GM13977 (cell line): ENCODE results near the gene GLIPR2.

Source experiments
- DNase-seq: peaks from one replicate; pipeline ENCODE4 v3.0.0; 2012; ENCODE audit warnings: low spot score
- in situ Hi-C: fragments of 300-500 bp; cut with MboI; formaldehyde crosslinking; loops from one replicate; pipeline ENCODE4 v1.12.0; 2022; ENCODE audit warnings: low sequenced_read_pairs, low pct_unique_long_range_greater_than_20kb, mixed read lengths, inconsistent platforms; ENCODE audit not compliant: unreplicated experiment
- TF ChIP-seq, protein P1 (sequence below): IDR thresholded peaks from 2 replicates; pipeline ENCODE4 v1.5.1; 2012; ENCODE audit warnings: mild to moderate bottlenecking, control low read depth; ENCODE audit not compliant: insufficient read depth; ENCODE audit errors: extremely low read depth, missing control alignments

The GLIPR2 gene

DNA sequence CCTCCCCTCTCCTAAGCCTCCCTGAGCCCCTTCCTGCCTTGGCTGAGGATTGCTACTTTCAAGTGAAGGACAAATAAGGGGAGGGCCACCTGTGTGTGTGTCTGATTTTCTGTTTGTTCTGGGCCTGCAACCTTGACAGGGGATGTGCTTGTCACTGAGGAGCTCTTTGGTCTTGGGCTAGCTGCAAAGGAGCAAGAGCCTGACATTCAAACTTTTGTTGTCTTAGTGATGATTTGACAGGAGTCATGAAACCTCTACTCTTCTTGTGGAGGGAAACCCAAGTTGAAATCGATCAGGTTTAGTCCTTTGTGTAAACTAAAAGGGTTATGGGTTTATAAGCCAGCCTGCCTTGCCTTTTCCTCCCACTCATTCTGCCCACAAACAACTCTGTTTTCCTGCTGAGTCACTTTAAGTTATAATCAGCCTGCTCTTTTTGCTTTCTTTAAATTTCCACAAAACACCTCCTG is 71.0 kb downstream of the GLIPR2 start:
- DNase-seq, result no peak
- in situ Hi-C loops, result no loop called here
- TF ChIP-seq, protein P1, sequence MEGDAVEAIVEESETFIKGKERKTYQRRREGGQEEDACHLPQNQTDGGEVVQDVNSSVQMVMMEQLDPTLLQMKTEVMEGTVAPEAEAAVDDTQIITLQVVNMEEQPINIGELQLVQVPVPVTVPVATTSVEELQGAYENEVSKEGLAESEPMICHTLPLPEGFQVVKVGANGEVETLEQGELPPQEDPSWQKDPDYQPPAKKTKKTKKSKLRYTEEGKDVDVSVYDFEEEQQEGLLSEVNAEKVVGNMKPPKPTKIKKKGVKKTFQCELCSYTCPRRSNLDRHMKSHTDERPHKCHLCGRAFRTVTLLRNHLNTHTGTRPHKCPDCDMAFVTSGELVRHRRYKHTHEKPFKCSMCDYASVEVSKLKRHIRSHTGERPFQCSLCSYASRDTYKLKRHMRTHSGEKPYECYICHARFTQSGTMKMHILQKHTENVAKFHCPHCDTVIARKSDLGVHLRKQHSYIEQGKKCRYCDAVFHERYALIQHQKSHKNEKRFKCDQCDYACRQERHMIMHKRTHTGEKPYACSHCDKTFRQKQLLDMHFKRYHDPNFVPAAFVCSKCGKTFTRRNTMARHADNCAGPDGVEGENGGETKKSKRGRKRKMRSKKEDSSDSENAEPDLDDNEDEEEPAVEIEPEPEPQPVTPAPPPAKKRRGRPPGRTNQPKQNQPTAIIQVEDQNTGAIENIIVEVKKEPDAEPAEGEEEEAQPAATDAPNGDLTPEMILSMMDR, result no peak

DNA sequence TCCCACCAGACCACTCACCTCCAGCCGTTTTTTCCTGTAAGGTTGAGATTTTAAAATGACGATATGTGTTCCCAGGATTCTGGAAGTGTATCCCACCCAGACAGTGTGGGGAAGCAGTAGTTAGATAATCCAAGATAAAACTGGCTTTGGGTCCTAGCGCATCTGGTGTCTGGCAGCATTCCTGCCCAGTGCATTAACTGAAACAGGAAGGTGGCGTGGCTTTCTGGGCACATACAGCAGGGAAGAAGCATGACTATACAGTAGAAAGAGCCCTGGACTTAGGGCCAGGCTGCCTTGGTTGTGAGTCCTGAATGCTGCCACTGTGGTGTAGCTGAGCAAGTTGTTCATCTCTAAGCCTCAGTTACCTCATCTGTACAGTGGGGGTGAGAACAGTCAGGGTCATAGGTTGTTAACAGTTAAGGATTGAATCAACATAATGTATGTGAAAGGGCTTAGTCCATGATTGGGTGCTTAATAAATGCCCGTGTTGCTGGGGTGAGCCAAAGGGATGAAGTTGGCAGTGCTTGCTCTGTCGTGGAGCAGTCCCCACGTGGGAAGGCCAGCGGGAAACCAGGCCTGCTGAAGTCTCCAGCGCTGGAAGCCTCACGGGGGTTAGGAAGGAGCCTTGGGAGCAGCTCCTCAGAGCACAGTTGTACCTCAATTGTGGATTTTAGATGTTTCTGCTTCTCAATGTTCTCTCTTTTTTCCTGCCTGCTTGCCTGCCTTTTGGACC is 72.2 kb downstream of the GLIPR2 start:
- no peak for DNase-seq
- TF ChIP-seq, protein P1, result no peak
- in situ Hi-C loops, result no loop called here

DNA sequence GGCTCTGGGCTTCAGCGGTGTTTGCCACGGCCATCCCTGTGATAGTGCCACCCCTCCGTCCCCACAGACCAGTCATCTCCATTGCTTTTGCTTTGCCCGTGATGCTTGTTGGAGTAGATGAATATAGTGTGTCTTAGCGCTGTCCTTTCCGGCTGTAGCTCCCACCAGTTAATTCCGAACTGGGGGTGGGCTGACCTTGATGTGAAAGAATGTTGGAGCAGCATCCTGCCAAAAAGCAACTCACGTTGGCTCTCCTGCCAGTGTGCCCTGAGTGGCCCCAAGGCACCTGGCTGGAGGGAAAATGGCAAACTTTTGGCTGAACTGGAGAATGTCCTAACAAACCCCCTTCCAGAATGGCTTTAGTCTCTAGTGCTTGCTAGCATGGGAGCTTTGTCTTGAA is 74.2 kb downstream of the GLIPR2 start:
- DNase-seq, result no peak
- TF ChIP-seq, protein P1, result no peak
- in situ Hi-C loops, result no loop called here

DNA sequence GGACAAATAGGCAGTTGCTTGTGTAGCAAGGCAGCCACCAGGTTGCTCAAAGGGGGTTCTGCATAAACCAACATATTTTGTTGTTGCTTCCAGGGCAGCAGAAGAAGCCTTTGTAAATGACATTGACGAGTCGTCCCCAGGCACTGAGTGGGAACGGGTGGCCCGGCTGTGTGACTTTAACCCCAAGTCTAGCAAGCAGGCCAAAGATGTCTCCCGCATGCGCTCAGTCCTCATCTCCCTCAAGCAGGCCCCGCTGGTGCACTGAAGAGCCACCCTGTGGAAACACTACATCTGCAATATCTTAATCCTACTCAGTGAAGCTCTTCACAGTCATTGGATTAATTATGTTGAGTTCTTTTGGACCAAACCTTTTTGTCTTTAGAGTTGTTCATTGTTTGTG is 75.0 kb downstream of the GLIPR2 start:
- in situ Hi-C loops, result no loop called here
- TF ChIP-seq, protein P1, result no peak
- no peak for DNase-seq

GRCh38 chr9:36213387-36213786 is 76.9 kb downstream of the GLIPR2 start:
- no peak for DNase-seq
- TF ChIP-seq, protein P1, result no peak
- in situ Hi-C loops, result no loop called here
